ENCODE data around the gene SLC12A9.

The SLC12A9 gene

DNA sequence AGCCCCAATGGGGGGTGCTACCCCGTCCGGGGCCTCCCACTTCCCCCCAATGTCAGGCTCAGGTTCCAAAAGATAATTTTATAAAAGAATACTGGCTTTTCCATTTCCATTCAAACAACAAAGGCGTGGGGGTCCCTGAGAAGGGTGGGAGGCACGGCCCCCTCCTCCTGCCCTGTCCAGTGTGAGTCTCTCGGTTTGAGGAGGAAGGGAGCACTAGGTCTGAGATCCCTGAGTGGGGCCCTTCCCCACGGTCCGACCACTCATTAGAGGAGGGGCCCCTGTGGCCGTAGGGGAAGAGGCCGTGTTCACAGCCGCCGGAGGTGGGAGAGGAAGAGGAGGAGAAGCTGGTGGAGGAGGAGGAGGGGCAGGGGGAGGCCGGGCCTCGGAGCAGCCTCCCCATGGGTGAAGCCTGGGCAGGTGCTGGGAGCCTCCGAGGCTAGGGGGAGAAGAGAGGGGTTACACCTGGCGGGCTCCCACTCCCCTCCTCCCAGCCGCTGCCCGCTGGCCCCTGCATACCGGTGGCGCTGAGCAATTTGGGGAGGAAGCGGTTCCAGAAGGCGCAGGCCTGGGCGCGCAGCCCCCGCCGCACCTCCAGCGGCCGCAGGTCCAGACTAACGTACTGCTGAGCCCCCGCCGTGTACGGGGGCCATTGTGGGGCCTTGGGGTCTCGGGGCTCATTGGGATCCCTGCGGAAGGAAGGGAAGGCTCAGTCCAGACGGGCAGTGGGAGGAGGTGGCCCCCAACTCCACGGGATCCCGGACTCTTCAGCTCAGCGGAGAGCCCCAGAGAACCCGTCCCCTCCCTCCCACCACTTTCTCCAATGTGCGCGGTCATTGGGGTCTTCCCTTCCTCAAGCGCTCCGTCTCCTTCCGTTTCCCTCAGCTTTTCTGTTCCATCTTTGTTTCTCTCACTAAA is 38.4 kb downstream of the SLC12A9 start:
- no peaks in the 10 kb centered on the region for H3K9me3 ChIP-seq (ENCODE audit: insufficient read depth, low read depth, low read length)
- peaks cover 28% of the 10 kb centered on the region for H3K4me1 ChIP-seq (ENCODE audit: insufficient read depth, low read length, poor library complexity, severe bottlenecking)
- peak overlapping the region; percentile 72 for H3K4me2 ChIP-seq (ENCODE audit: low read depth, low read length, poor library complexity, severe bottlenecking)
- H3F3A ChIP-seq (ENCODE audit: low read depth), result 0 out of 2 replicates have a peak, but pooled peaks cover 5% of the 10 kb centered on the region
- H3K4me3 ChIP-seq (ENCODE audit: low read length, poor library complexity, severe bottlenecking), result peak overlapping the region; percentile 75
- peaks cover 3% of the 10 kb centered on the region; the same call in 1 of the 2 replicates for H3K79me2 ChIP-seq (ENCODE audit: insufficient read depth, low read length)
- H4K20me1 ChIP-seq (ENCODE audit: insufficient read depth, low read length, poor library complexity, severe bottlenecking), result peaks cover 12% of the 10 kb centered on the region
- H3K27me3 ChIP-seq (ENCODE audit: insufficient read depth, low read length, poor library complexity, severe bottlenecking), result no peaks in the 10 kb centered on the region
- no peaks in the 10 kb centered on the region for H3K9me2 ChIP-seq (replicated peaks; ENCODE audit: low read depth, low read length)
- peaks cover 30% of the 10 kb centered on the region; the same call in 1 of the 2 replicates for H3K36me3 ChIP-seq (ENCODE audit: insufficient read depth, low read length)
- H3K9ac ChIP-seq (ENCODE audit: low read depth, low read length, poor library complexity, severe bottlenecking), result no peak overlapping the region
- no peak for TF ChIP-seq EZH2phosphoT487 (IDR thresholded peaks at IDR 0.05; ENCODE audit: borderline replicate concordance)
- no peak for TF ChIP-seq CTCF (conservative IDR thresholded peaks at IDR 0.05; ENCODE audit: low read length)
- H2AFZ ChIP-seq (ENCODE audit: low read length), result no peak overlapping the region

GRCh38 chr7:100891568-100892247 is 39.2 kb downstream of the SLC12A9 start:
- TF ChIP-seq CTCF (conservative IDR thresholded peaks at IDR 0.05; ENCODE audit: low read length), result no peak
- no peak for TF ChIP-seq EZH2phosphoT487 (IDR thresholded peaks at IDR 0.05; ENCODE audit: borderline replicate concordance)

DNA sequence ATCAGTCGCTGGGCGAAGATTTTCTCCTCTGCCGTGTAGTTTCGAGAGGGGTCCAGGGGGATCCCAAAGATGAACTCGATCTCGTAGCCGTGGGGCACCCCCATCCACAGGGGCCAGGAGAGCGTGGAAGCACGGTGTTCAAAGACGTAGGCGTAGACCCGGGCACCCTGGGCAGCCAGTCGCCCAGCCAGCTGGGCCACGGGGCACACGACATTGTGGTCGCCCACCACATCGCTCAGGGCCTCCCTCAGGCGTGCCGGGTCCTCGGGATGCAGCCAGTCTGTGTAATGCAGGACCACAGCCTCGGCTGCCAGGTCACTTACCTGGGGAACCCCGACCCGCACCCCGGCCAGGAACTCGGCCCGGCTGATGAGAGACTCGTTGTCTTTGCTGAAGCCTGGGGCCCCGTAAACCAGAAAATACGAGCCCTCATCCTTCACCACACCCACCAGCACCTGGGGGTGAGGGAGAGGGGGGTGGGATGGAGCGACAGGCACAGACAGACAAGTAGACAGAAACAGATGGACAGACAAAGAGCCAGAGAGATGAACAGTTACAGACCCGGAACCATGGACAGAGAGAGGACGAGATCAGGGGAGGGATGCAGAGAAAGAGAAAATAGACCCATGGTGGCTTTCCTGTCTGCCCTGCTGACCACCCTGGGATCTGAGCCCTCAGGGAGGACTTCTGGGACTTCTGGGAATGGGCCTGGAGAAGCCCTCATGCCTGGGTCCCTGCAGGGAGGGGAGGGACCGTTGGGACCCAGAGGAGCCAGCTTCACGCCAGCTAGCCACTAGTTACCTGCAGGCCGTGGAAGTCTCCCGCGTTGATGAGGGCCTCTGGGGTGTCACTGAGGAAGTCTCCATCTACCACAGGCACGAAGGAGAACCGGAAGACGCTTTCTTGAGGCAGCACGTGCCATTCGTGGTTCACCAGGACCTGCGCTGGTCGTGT is 40.1 kb downstream of the SLC12A9 start:
- peaks cover 3% of the 10 kb centered on the region; the same call in 1 of the 2 replicates for H3K79me2 ChIP-seq (ENCODE audit: insufficient read depth, low read length)
- peaks cover 14% of the 10 kb centered on the region; the same call in 1 of the 2 replicates for H3K36me3 ChIP-seq (ENCODE audit: insufficient read depth, low read length)
- H3K9ac ChIP-seq (ENCODE audit: low read depth, low read length, poor library complexity, severe bottlenecking), result no peak overlapping the region
- H3K4me2 ChIP-seq (ENCODE audit: low read depth, low read length, poor library complexity, severe bottlenecking), result no peak overlapping the region
- no peaks in the 10 kb centered on the region for H3K27me3 ChIP-seq (ENCODE audit: insufficient read depth, low read length, poor library complexity, severe bottlenecking)
- H4K20me1 ChIP-seq (ENCODE audit: insufficient read depth, low read length, poor library complexity, severe bottlenecking), result peaks cover 7% of the 10 kb centered on the region
- H3K9me3 ChIP-seq (ENCODE audit: insufficient read depth, low read depth, low read length), result no peaks in the 10 kb centered on the region
- peaks cover 20% of the 10 kb centered on the region for H3K4me1 ChIP-seq (ENCODE audit: insufficient read depth, low read length, poor library complexity, severe bottlenecking)
- no peaks in the 10 kb centered on the region for H3F3A ChIP-seq (ENCODE audit: low read depth)
- TF ChIP-seq EZH2phosphoT487 (IDR thresholded peaks at IDR 0.05; ENCODE audit: borderline replicate concordance) (no peak), CTCF (conservative IDR thresholded peaks at IDR 0.05; ENCODE audit: low read length) (no peak)
- no peaks in the 10 kb centered on the region for H3K9me2 ChIP-seq (replicated peaks; ENCODE audit: low read depth, low read length)
- no peak overlapping the region for H3K4me3 ChIP-seq (ENCODE audit: low read length, poor library complexity, severe bottlenecking)
- H2AFZ ChIP-seq (ENCODE audit: low read length), result no peak overlapping the region

More at GRCh38 chr7:100891568-100892247, 39.2 kb downstream of the SLC12A9 start:
- H3K4me3 ChIP-seq (ENCODE audit: low read length, poor library complexity, severe bottlenecking), result no peak overlapping the region
- H3K27me3 ChIP-seq (ENCODE audit: insufficient read depth, low read length, poor library complexity, severe bottlenecking), result no peaks in the 10 kb centered on the region
- no peak overlapping the region for H3K9ac ChIP-seq (ENCODE audit: low read depth, low read length, poor library complexity, severe bottlenecking)
- H3K9me3 ChIP-seq (ENCODE audit: insufficient read depth, low read depth, low read length), result no peaks in the 10 kb centered on the region
- peaks cover 3% of the 10 kb centered on the region; the same call in 1 of the 2 replicates for H3K79me2 ChIP-seq (ENCODE audit: insufficient read depth, low read length)
- peaks cover 8% of the 10 kb centered on the region for H4K20me1 ChIP-seq (ENCODE audit: insufficient read depth, low read length, poor library complexity, severe bottlenecking)
- H3K4me2 ChIP-seq (ENCODE audit: low read depth, low read length, poor library complexity, severe bottlenecking), result no peak overlapping the region
- H3K36me3 ChIP-seq (ENCODE audit: insufficient read depth, low read length), result peaks cover 22% of the 10 kb centered on the region; the same call in 1 of the 2 replicates
- peaks cover 28% of the 10 kb centered on the region for H3K4me1 ChIP-seq (ENCODE audit: insufficient read depth, low read length, poor library complexity, severe bottlenecking)
- H3F3A ChIP-seq (ENCODE audit: low read depth), result 0 out of 2 replicates have a peak, but pooled peaks cover 5% of the 10 kb centered on the region
- no peak overlapping the region for H2AFZ ChIP-seq (ENCODE audit: low read length)
- no peaks in the 10 kb centered on the region for H3K9me2 ChIP-seq (replicated peaks; ENCODE audit: low read depth, low read length)

Measured in Loucy (cell line).